HCT116 (cell line): ENCODE measurements around the gene ABCE1. TPM values are rescaled to one million over a fixed set of nuclear protein-coding genes. Genes with fewer than 3 reads are reported as not detected.

Source experiments
- ATAC-seq: fragments of 200-7000 bp; cut with Tn5 transposase; 2 replicates; pipeline ENCODE4 v1.9.1; 2020; ENCODE audit warnings: mild to moderate bottlenecking, moderate library complexity
- BruUV-seq: library from RNA; stranded (reverse); fragments of 400-500 nt; replicated peaks from 2 replicates; lab custom pipeline; 2021; lab: Mats Ljungman, UMichigan
- CTCF ChIA-PET: fragments of 300-600 bp; sonication (Branson Sonifier 250); formaldehyde crosslinking; loops from one replicate; lab custom pipeline; 2021; ENCODE audit warnings: antibody characterized with exemption; lab: Charles Lee
- POLR2A ChIA-PET: fragments of 300-600, 350-600 bp; sonication (Branson Sonifier 250); formaldehyde crosslinking; loops from one replicate; lab custom pipeline; 2021; ENCODE audit warnings: antibody characterized with exemption; lab: Charles Lee
- RAD21 ChIA-PET, 2 experiments: fragments of 300-600 bp; sonication (Branson Sonifier 250); formaldehyde crosslinking; loops; one replicate each; lab custom pipeline; 2023; ENCODE audit warnings: low total read pairs in 2 of 2; ENCODE audit not compliant: uncharacterized antibody in 2 of 2, unreplicated experiment in 2 of 2, low non-redundant PET in 1 of 2; lab: Charles Lee
- DNase-seq: peaks from one replicate; pipeline ENCODE4 v3.0.0-alpha.2; 2010; ENCODE audit warnings: low read depth, low spot score
- H2AFZ ChIP-seq: fragments of 200-600 bp; shearing (Covaris generic), sonication (generic); 2 replicates; pipeline ENCODE4 v1.6.1; 2017; ENCODE audit warnings: low read depth, mixed run types, mixed read lengths, antibody characterized with exemption, low read length; ENCODE audit not compliant: poor library complexity, severe bottlenecking
- H3K27ac ChIP-seq: 2 replicates; pipeline ENCODE4 v1.5.1; 2012; ENCODE audit warnings: low read depth, low read length
- H3K27me3 ChIP-seq: fragments of 200-600 bp; sonication (generic); 2 replicates; pipeline ENCODE4 v1.6.1; 2016; ENCODE audit warnings: mixed run types, low read length, mixed read lengths; ENCODE audit not compliant: insufficient read depth
- H3K36me3 ChIP-seq, 2 experiments: fragments of 200-500 bp in 1 of 2; fragments of 200-600 bp in 1 of 2; sonication (Bioruptor generic) in 1 of 2; sonication (generic) in 1 of 2; 2 replicates each; pipeline versions ENCODE4 v1.5.1 to v1.6.1; 2014 to 2016; ENCODE audit warnings: low read length in 2 of 2, inconsistent platforms in 1 of 2, mixed read lengths in 1 of 2, mixed run types in 1 of 2; ENCODE audit not compliant: insufficient read depth in 2 of 2, control insufficient read depth in 1 of 2
- H3K4me1 ChIP-seq, 2 experiments: fragments of 200-600 bp in 1 of 2; sonication (generic) in 1 of 2; 2 replicates each; pipeline versions ENCODE4 v1.5.1 to v1.6.1; 2012 to 2017; ENCODE audit warnings: low read length in 2 of 2, inconsistent platforms in 1 of 2, mild to moderate bottlenecking in 1 of 2, mixed read lengths in 1 of 2, mixed run types in 1 of 2, moderate library complexity in 1 of 2; ENCODE audit not compliant: insufficient read depth in 2 of 2, control insufficient read depth in 1 of 2
- H3K4me2 ChIP-seq: fragments of 200-600 bp; sonication (generic); 2 replicates; pipeline ENCODE4 v1.6.1; 2017; ENCODE audit warnings: mixed run types, low read length, mixed read lengths
- H3K4me3 ChIP-seq, 2 experiments: fragments of 200-600 bp in 1 of 2; sonication (generic) in 1 of 2; replicated peaks in 1 of 2; 2 replicates each; pipeline ENCODE4 v1.5.1; 2011 to 2016; ENCODE audit warnings: low read length in 2 of 2, control low read depth in 1 of 2, low read depth in 1 of 2, mild to moderate bottlenecking in 1 of 2, mixed read lengths in 1 of 2, mixed run types in 1 of 2
- H3K79me2 ChIP-seq: fragments of 200-600 bp; sonication (generic); 2 replicates; pipeline ENCODE4 v1.6.1; 2017; ENCODE audit warnings: mild to moderate bottlenecking, mixed run types, low read length, moderate library complexity, mixed read lengths; ENCODE audit not compliant: insufficient read depth
- H3K9ac ChIP-seq: fragments of 200-600 bp; sonication (generic); 2 replicates; pipeline ENCODE4 v1.6.1; 2016; ENCODE audit warnings: low read length, mixed read lengths
- H3K9me2 ChIP-seq: fragments of 200-600 bp; sonication (generic), shearing (Covaris generic); 2 replicates; pipeline ENCODE4 v1.6.1; 2017; ENCODE audit warnings: mixed run types, mild to moderate bottlenecking, moderate library complexity; ENCODE audit not compliant: insufficient read depth
- H3K9me3 ChIP-seq, 2 experiments: fragments of 200-500 bp in 1 of 2; fragments of 200-600 bp in 1 of 2; sonication (Bioruptor generic) in 1 of 2; sonication (generic) in 1 of 2; 2 replicates each; pipeline ENCODE4 v1.6.1; 2014 to 2017; ENCODE audit warnings: low read length in 2 of 2, mixed read lengths in 2 of 2, inconsistent platforms in 1 of 2, low read depth in 1 of 2, mild to moderate bottlenecking in 1 of 2, mixed run types in 1 of 2, moderate library complexity in 1 of 2; ENCODE audit not compliant: control insufficient read depth in 1 of 2, insufficient read depth in 1 of 2
- H4K20me1 ChIP-seq: fragments of 200-600 bp; sonication (generic), shearing (Covaris generic); 2 replicates; pipeline ENCODE4 v1.6.1; 2017; ENCODE audit warnings: mixed run types, mild to moderate bottlenecking, moderate library complexity; ENCODE audit not compliant: insufficient read depth
- CEBPB ChIP-seq: IDR thresholded peaks from 2 replicates; pipeline ENCODE4 v1.6.1; 2012; ENCODE audit warnings: low read depth
- CTCF ChIP-seq, 3 experiments: fragments of 200-600 bp in 1 of 3; sonication (generic) in 1 of 3; IDR thresholded peaks in 2 of 3; conservative IDR thresholded peaks in 1 of 3; 2 replicates each; pipeline ENCODE4 v1.5.1; 2012 to 2017; ENCODE audit warnings: low read depth in 2 of 3, low read length in 2 of 3, antibody characterized with exemption in 1 of 3, borderline replicate concordance in 1 of 3, control low read depth in 1 of 3, mild to moderate bottlenecking in 1 of 3, mixed read lengths in 1 of 3, mixed run types in 1 of 3, moderate library complexity in 1 of 3; ENCODE audit not compliant: insufficient read depth in 1 of 3
- EGR1 ChIP-seq: IDR thresholded peaks from 2 replicates; pipeline ENCODE4 v1.6.1; 2012; ENCODE audit warnings: low read depth
- EZH2 ChIP-seq: fragments of 200-600 bp; sonication (generic); IDR thresholded peaks from 2 replicates; pipeline ENCODE4 v1.6.1; 2017; ENCODE audit warnings: antibody characterized with exemption, mixed run types
- EZH2phosphoT487 ChIP-seq: fragments of 200-600 bp; IDR thresholded peaks from 2 replicates; pipeline ENCODE4 v1.6.1; 2018; ENCODE audit warnings: antibody characterized with exemption, borderline replicate concordance
- FOSL1 ChIP-seq: IDR thresholded peaks from 2 replicates; pipeline ENCODE4 v1.6.1; 2012; ENCODE audit warnings: low read depth
- JUND ChIP-seq: IDR thresholded peaks from 2 replicates; pipeline ENCODE4 v1.6.1; 2012
- POLR2A ChIP-seq: IDR thresholded peaks from 2 replicates; pipeline ENCODE4 v1.7.0; 2011; ENCODE audit warnings: borderline replicate concordance; ENCODE audit not compliant: insufficient read depth, insufficient read length; ENCODE audit errors: extremely low read depth
- POLR2AphosphoS5 ChIP-seq: IDR thresholded peaks from 2 replicates; pipeline ENCODE4 v1.6.1; 2011; ENCODE audit warnings: mild to moderate bottlenecking, low read depth, low read length, moderate library complexity
- RAD21 ChIP-seq: IDR thresholded peaks from 2 replicates; pipeline ENCODE4 v1.6.1; 2012; ENCODE audit warnings: low read depth, mild to moderate bottlenecking
- REST ChIP-seq: IDR thresholded peaks from 2 replicates; pipeline ENCODE4 v1.6.1; 2012; ENCODE audit warnings: low read depth
- SIN3A ChIP-seq: IDR thresholded peaks from 2 replicates; pipeline ENCODE4 v1.6.1; 2012; ENCODE audit warnings: low read depth
- SP1 ChIP-seq: IDR thresholded peaks from 2 replicates; pipeline ENCODE4 v1.6.1; 2012; ENCODE audit warnings: low read depth
- SRF ChIP-seq: IDR thresholded peaks from 2 replicates; pipeline ENCODE4 v1.6.1; 2012; ENCODE audit warnings: low read depth
- TCF7L2 ChIP-seq: IDR thresholded peaks from 2 replicates; pipeline ENCODE4 v1.7.0; 2011; ENCODE audit warnings: borderline replicate concordance, inconsistent platforms; ENCODE audit not compliant: insufficient read depth, insufficient read length; ENCODE audit errors: extremely low read depth
- ZBTB33 ChIP-seq: IDR thresholded peaks from 2 replicates; pipeline ENCODE4 v1.6.1; 2011; ENCODE audit warnings: mild to moderate bottlenecking, low read length, moderate library complexity; ENCODE audit not compliant: insufficient replicate concordance; ENCODE audit errors: extremely low read depth
- ZFX ChIP-seq: fragments of 450-650 bp; IDR thresholded peaks from 2 replicates; pipeline ENCODE4 v1.6.1; 2017
- ZNF274 ChIP-seq: fragments of 200-500 bp; sonication (Bioruptor generic); IDR thresholded peaks from 2 replicates; pipeline ENCODE4 v1.6.1; 2014; ENCODE audit warnings: mild to moderate bottlenecking, low read depth, low read length, inconsistent platforms
- intact Hi-C: fragments of 100-400 bp; cut with micrococcal nuclease; formaldehyde crosslinking; loops from 2 replicates; pipeline ENCODE4 v1.10.0; 2022
- total RNA-seq: library from RNA; stranded (reverse); gene quantifications from one replicate; pipeline ENCODE4 v1.2.1, GENCODE V29; 2021; ENCODE audit not compliant: unreplicated experiment
- TF ChIP-seq, protein P1 (sequence below): IDR thresholded peaks from 2 replicates; pipeline ENCODE4 v1.6.1; 2012

Gene ABCE1
- total RNA-seq, 1 experiment from 2014 or later, result 145 TPM

- Histone ChIP-seq H2AFZ (no peak overlapping the region), H3K9me3 (no peaks in the 10 kb centered on the region), H3K4me2 (no peak overlapping the region), H3K9ac (no peak overlapping the region), H3K4me1 (peaks cover 3 to 19% of the 10 kb centered on the region in 2 experiments; a peak in 3 of 4 replicates), H3K27ac (no peak overlapping the region), H3K79me2 (peaks cover 50% of the 10 kb centered on the region), H3K36me3 (peaks cover 0 to 5% of the 10 kb centered on the region in 2 experiments; a peak in 1 of 4 replicates), H4K20me1 (no peaks in the 10 kb centered on the region), H3K27me3 (no peaks in the 10 kb centered on the region), H3K9me2 (no peaks in the 10 kb centered on the region), H3K4me3 (no peak overlapping the region)
- DNase-seq (no peak), ATAC-seq (no peak)
- ChIA-PET CTCF (no interaction called here), POLR2A (no interaction called here), RAD21 (no interaction called here)
- TF ChIP-seq SP1 (no peak), JUND (no peak), EZH2 (no peak), ZBTB33 (no peak), TCF7L2 (no peak), RAD21 (no peak), FOSL1 (no peak), ZFX (no peak), EGR1 (no peak), POLR2A (no peak), CEBPB (no peak), POLR2AphosphoS5 (no peak), SIN3A (no peak), EZH2phosphoT487 (no peak), REST (no peak), CTCF (IDR thresholded peaks at IDR 0.05 in 2 of 3, conservative IDR thresholded peaks at IDR 0.05 in 1 of 3; ENCODE audit: borderline replicate concordance in 1 of 3, insufficient read depth in 1 of 3, low read depth in 2 of 3, low read length in 2 of 3) (no peak), ZNF274 (no peak), SRF (no peak)
- TF ChIP-seq, protein P1, sequence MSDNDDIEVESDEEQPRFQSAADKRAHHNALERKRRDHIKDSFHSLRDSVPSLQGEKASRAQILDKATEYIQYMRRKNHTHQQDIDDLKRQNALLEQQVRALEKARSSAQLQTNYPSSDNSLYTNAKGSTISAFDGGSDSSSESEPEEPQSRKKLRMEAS, result no peak
- intact Hi-C loops, result no loop called here
- no TSS peak for BruUV-seq
These were observed 26.6 kb upstream of the ABCE1 start for GRCh38 chr4:145071560-145071959.
